ENCODE measurements around the gene FHIT.

Gene FHIT

GRCh38 chr3:60225848-60226247 is 1025.4 kb downstream of the FHIT start:
- Histone ChIP-seq H4K20me1 (ENCODE audit: low read depth, low read length) (no peaks in the 10 kb centered on the region), H3K9me2 (replicated peaks; ENCODE audit: insufficient read depth, low read length) (no peaks in the 10 kb centered on the region), H3K27ac (ENCODE audit: low read depth, low read length) (no peak overlapping the region), H3K79me2 (ENCODE audit: insufficient read depth, low read length) (no peaks in the 10 kb centered on the region), H3K9me3 (ENCODE audit: insufficient read depth, low read length) (no peaks in the 10 kb centered on the region), H3K27me3 (ENCODE audit: low read length) (no peaks in the 10 kb centered on the region), H3K4me2 (ENCODE audit: low read depth, low read length, poor library complexity, severe bottlenecking) (no peak overlapping the region), H3K9ac (ENCODE audit: low read length) (no peak overlapping the region), H3F3A (ENCODE audit: insufficient read depth) (no peaks in the 10 kb centered on the region), H3K4me3 (ENCODE audit: insufficient read depth, low read length, poor library complexity, severe bottlenecking) (no peak overlapping the region), H2AFZ (ENCODE audit: low read depth, low read length, severe bottlenecking) (no peak overlapping the region), H3K36me3 (ENCODE audit: low read length) (no peaks in the 10 kb centered on the region)
- no peak for TF ChIP-seq EZH2phosphoT487 (conservative IDR thresholded peaks at IDR 0.05; ENCODE audit: low read length)
- TF ChIP-seq CTCF (IDR thresholded peaks at IDR 0.05; ENCODE audit: insufficient read depth, low read length, poor library complexity, severe bottlenecking), result no peak

GRCh38 chr3:60220768-60221167 is 1030.5 kb downstream of the FHIT start:
- Histone ChIP-seq H4K20me1 (ENCODE audit: low read depth, low read length) (no peaks in the 10 kb centered on the region), H2AFZ (ENCODE audit: low read depth, low read length, severe bottlenecking) (no peak overlapping the region), H3K27me3 (ENCODE audit: low read length) (no peaks in the 10 kb centered on the region), H3K4me3 (ENCODE audit: insufficient read depth, low read length, poor library complexity, severe bottlenecking) (no peak overlapping the region), H3K9me3 (ENCODE audit: insufficient read depth, low read length) (no peaks in the 10 kb centered on the region), H3K79me2 (ENCODE audit: insufficient read depth, low read length) (no peaks in the 10 kb centered on the region), H3K9me2 (replicated peaks; ENCODE audit: insufficient read depth, low read length) (no peaks in the 10 kb centered on the region), H3K27ac (ENCODE audit: low read depth, low read length) (no peak overlapping the region), H3F3A (ENCODE audit: insufficient read depth) (no peaks in the 10 kb centered on the region), H3K4me2 (ENCODE audit: low read depth, low read length, poor library complexity, severe bottlenecking) (no peak overlapping the region), H3K9ac (ENCODE audit: low read length) (no peak overlapping the region), H3K36me3 (ENCODE audit: low read length) (no peaks in the 10 kb centered on the region)
- TF ChIP-seq CTCF (IDR thresholded peaks at IDR 0.05; ENCODE audit: insufficient read depth, low read length, poor library complexity, severe bottlenecking), result no peak
- no peak for TF ChIP-seq EZH2phosphoT487 (conservative IDR thresholded peaks at IDR 0.05; ENCODE audit: low read length)

GRCh38 chr3:60219501-60219900 is 1031.8 kb downstream of the FHIT start:
- H3K9me3 ChIP-seq (ENCODE audit: insufficient read depth, low read length), result no peaks in the 10 kb centered on the region

More at GRCh38 chr3:60219501-60219900, 1031.8 kb downstream of the FHIT start:
- Histone ChIP-seq H3K27ac (ENCODE audit: low read depth, low read length) (no peak overlapping the region), H3K9ac (ENCODE audit: low read length) (no peak overlapping the region), H3K27me3 (ENCODE audit: low read length) (no peaks in the 10 kb centered on the region), H3K4me2 (ENCODE audit: low read depth, low read length, poor library complexity, severe bottlenecking) (no peak overlapping the region), H3K9me2 (replicated peaks; ENCODE audit: insufficient read depth, low read length) (no peaks in the 10 kb centered on the region), H4K20me1 (ENCODE audit: low read depth, low read length) (no peaks in the 10 kb centered on the region), H3K36me3 (ENCODE audit: low read length) (no peaks in the 10 kb centered on the region), H3K4me3 (ENCODE audit: insufficient read depth, low read length, poor library complexity, severe bottlenecking) (no peak overlapping the region), H2AFZ (ENCODE audit: low read depth, low read length, severe bottlenecking) (no peak overlapping the region), H3K79me2 (ENCODE audit: insufficient read depth, low read length) (no peaks in the 10 kb centered on the region), H3F3A (ENCODE audit: insufficient read depth) (no peaks in the 10 kb centered on the region)
- no peak for TF ChIP-seq CTCF (IDR thresholded peaks at IDR 0.05; ENCODE audit: insufficient read depth, low read length, poor library complexity, severe bottlenecking)
